HepG2 (cell line): ENCODE data around the gene BTBD17.

Experiments used
- CTCF ChIP-seq: sonication (generic); formaldehyde crosslinking; IDR thresholded peaks from 2 replicates; pipeline ENCODE4 v1.5.0; 2020; ENCODE audit warnings: mild to moderate bottlenecking, missing genetic modification reagents, moderate library complexity
- KLF9 ChIP-seq: IDR thresholded peaks from 2 replicates; pipeline ENCODE4 v1.6.1; 2016; ENCODE audit warnings: low read depth
- SETDB1 ChIP-seq: sonication (generic); formaldehyde crosslinking; IDR thresholded peaks from 2 replicates; pipeline ENCODE4 v1.5.1; 2020; ENCODE audit warnings: missing genetic modification reagents, mild to moderate bottlenecking, borderline replicate concordance
- SNAPC5 ChIP-seq: sonication (generic); formaldehyde crosslinking; IDR thresholded peaks from 2 replicates; pipeline ENCODE4 v1.8.1; 2023; ENCODE audit warnings: mild to moderate bottlenecking, missing genetic modification reagents, borderline replicate concordance
- SUZ12 ChIP-seq: fragments of 150-350 bp; IDR thresholded peaks from 2 replicates; pipeline ENCODE4 v1.6.1; 2014; ENCODE audit warnings: low read depth, low read length
- TAF15 ChIP-seq: fragments of 200-400 bp; formaldehyde crosslinking; IDR thresholded peaks from one replicate; pipeline ENCODE4 v1.6.1; 2018; ENCODE audit warnings: mild to moderate bottlenecking, low read depth, low read length; ENCODE audit not compliant: poor library complexity, severe bottlenecking
- U2AF2 ChIP-seq: fragments of 200-400 bp; formaldehyde crosslinking; IDR thresholded peaks from 2 replicates; pipeline ENCODE4 v1.6.1; 2017; ENCODE audit warnings: low read depth, mild to moderate bottlenecking, low read length

DNA sequence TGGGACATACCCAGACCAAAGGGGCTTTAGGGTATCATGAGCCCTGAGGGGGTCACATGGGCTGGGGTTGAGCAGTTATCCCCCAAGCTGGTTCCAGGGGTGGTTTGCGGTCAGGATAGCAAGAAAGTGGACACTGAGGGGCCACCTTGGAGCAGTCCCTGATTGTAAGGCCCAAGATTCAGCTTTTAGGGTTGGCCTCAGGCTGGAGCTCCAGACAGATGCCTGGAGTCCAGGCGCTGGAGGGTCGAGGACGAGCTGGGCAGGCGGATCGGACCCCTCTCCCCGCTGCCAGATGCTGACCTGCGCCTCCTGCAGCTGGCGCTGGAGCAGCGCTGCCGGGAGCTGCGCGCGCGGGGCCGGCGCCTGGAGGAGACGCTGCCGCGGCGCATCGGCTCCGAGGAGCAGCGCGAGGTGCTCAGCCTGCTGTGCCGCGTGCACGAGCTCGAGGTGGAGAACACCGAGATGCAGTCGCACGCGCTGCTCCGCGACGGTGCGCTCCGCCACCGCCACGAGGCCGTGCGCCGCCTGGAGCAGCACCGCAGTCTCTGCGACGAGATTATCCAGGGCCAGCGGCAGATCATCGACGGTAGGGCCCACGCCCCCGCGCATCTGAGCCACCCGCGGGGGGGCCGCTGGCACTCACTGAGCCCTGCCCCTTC, 10.0 kb downstream of the BTBD17 start:
- TF ChIP-seq SUZ12 = no peak
- TF ChIP-seq TAF15 = no peak
- TF ChIP-seq SETDB1 (CRISPR knock-in tag) = no peak
- no peak for TF ChIP-seq SNAPC5 (CRISPR knock-in tag)
- TF ChIP-seq U2AF2 = no peak
- TF ChIP-seq KLF9 = no peak
- no peak for TF ChIP-seq CTCF (CRISPR knock-in tag)
